ENCODE results near the gene LPP. TPM values are rescaled to one million over a fixed set of nuclear protein-coding genes. Genes with fewer than 3 reads are reported as not detected.

The LPP gene
- total RNA-seq, 1 donor from 2014 or later, result 184 TPM

GRCh38 chr3:188279502-188280335 lies 125.8 kb downstream of the LPP start:
- no peak for DNase-seq (ENCODE audit: extremely low spot score, unreplicated experiment)
- H3K4me1 Mint-ChIP-seq (ENCODE audit: unreplicated experiment), result peaks cover 69% of the 10 kb centered on the region

GRCh38 chr3:188280627-188281026 lies 126.7 kb downstream of the LPP start:
- Mint-ChIP-seq H3K27ac (ENCODE audit: unreplicated experiment) (no peak overlapping the region), H3K9me3 (ENCODE audit: unreplicated experiment) (no peaks in the 10 kb centered on the region), H3K27me3 (ENCODE audit: unreplicated experiment) (no peaks in the 10 kb centered on the region), H3K4me1 (ENCODE audit: unreplicated experiment) (peaks cover 71% of the 10 kb centered on the region), H3K4me3 (ENCODE audit: unreplicated experiment) (no peak overlapping the region), H3K36me3 (ENCODE audit: unreplicated experiment) (peaks cover 7% of the 10 kb centered on the region)
- no peak for DNase-seq (ENCODE audit: extremely low spot score, unreplicated experiment)
- no peak for TF ChIP-seq CTCF (IDR thresholded peaks at IDR 0.05)

More at GRCh38 chr3:188279502-188280335, 125.8 kb downstream of the LPP start:
- Mint-ChIP-seq H3K27me3 (ENCODE audit: unreplicated experiment) (no peaks in the 10 kb centered on the region), H3K27ac (ENCODE audit: unreplicated experiment) (peak overlapping the region; percentile 79), H3K36me3 (ENCODE audit: unreplicated experiment) (peaks cover 7% of the 10 kb centered on the region), H3K4me3 (ENCODE audit: unreplicated experiment) (no peak overlapping the region), H3K9me3 (ENCODE audit: unreplicated experiment) (no peaks in the 10 kb centered on the region)
- no peak for TF ChIP-seq CTCF (IDR thresholded peaks at IDR 0.05)

- Mint-ChIP-seq H3K27me3 (ENCODE audit: unreplicated experiment) (no peaks in the 10 kb centered on the region), H3K27ac (ENCODE audit: unreplicated experiment) (peak overlapping the region; percentile 70), H3K36me3 (ENCODE audit: unreplicated experiment) (no peaks in the 10 kb centered on the region), H3K9me3 (ENCODE audit: unreplicated experiment) (no peaks in the 10 kb centered on the region), H3K4me3 (ENCODE audit: unreplicated experiment) (no peak overlapping the region), H3K4me1 (ENCODE audit: unreplicated experiment) (peaks cover 80% of the 10 kb centered on the region)
- TF ChIP-seq CTCF (IDR thresholded peaks at IDR 0.05), result no peak
- no peak for DNase-seq (ENCODE audit: extremely low spot score, unreplicated experiment)
Measured at GRCh38 chr3:188282871-188283270, 128.9 kb downstream of the LPP start.

- no peaks in the 10 kb centered on the region for H3K36me3 Mint-ChIP-seq (ENCODE audit: unreplicated experiment)
- TF ChIP-seq CTCF (IDR thresholded peaks at IDR 0.05), result no peak
- peak overlapping the region; percentile 7 for H3K27ac Mint-ChIP-seq (ENCODE audit: unreplicated experiment)
- no peaks in the 10 kb centered on the region for H3K9me3 Mint-ChIP-seq (ENCODE audit: unreplicated experiment)
- no peak for DNase-seq (ENCODE audit: extremely low spot score, unreplicated experiment)
- H3K27me3 Mint-ChIP-seq (ENCODE audit: unreplicated experiment), result no peaks in the 10 kb centered on the region
- H3K4me3 Mint-ChIP-seq (ENCODE audit: unreplicated experiment), result no peak overlapping the region
- H3K4me1 Mint-ChIP-seq (ENCODE audit: unreplicated experiment), result peaks cover 75% of the 10 kb centered on the region
Measured at GRCh38 chr3:188283347-188283746, 129.4 kb downstream of the LPP start.

- peak overlapping the region; percentile 91 for H3K27ac Mint-ChIP-seq (ENCODE audit: unreplicated experiment)
- H3K4me3 Mint-ChIP-seq (ENCODE audit: unreplicated experiment), result no peak overlapping the region
- H3K27me3 Mint-ChIP-seq (ENCODE audit: unreplicated experiment), result no peaks in the 10 kb centered on the region
- no peak for TF ChIP-seq CTCF (IDR thresholded peaks at IDR 0.05)
- DNase-seq (ENCODE audit: extremely low spot score, unreplicated experiment), result no peak
- peaks cover 62% of the 10 kb centered on the region for H3K4me1 Mint-ChIP-seq (ENCODE audit: unreplicated experiment)
- no peaks in the 10 kb centered on the region for H3K9me3 Mint-ChIP-seq (ENCODE audit: unreplicated experiment)
- H3K36me3 Mint-ChIP-seq (ENCODE audit: unreplicated experiment), result no peaks in the 10 kb centered on the region
Measured at GRCh38 chr3:188284455-188285212, 130.7 kb downstream of the LPP start.

Measured in osteocyte (in vitro differentiated cells).